HEK293T (cell line): ENCODE measurements around the gene ZNF474.

Source experiments
- CTCF ChIA-PET: fragments of 350-600 bp; formaldehyde crosslinking; extraction: SDS; loops from one replicate; lab custom pipeline; 2021; ENCODE audit warnings: antibody characterized with exemption, inconsistent platforms; lab: Yijun Ruan, JAX
- POLR2A ChIA-PET: fragments of 350-600 bp; formaldehyde crosslinking; extraction: SDS; loops from one replicate; lab custom pipeline; 2020; ENCODE audit warnings: antibody characterized with exemption, inconsistent platforms; lab: Yijun Ruan, JAX
- DNase-seq: peaks from one replicate; pipeline ENCODE4 v3.0.0; 2012; ENCODE audit warnings: mixed read lengths; ENCODE audit errors: extremely low spot score
- ARNT ChIP-seq: fragments of 450-650 bp; IDR thresholded peaks from 2 replicates; pipeline ENCODE4 v1.6.1; 2017; ENCODE audit warnings: mild to moderate bottlenecking
- BHLHE40 ChIP-seq: fragments of 450-650 bp; IDR thresholded peaks from 2 replicates; pipeline ENCODE4 v1.6.1; 2016; ENCODE audit warnings: mild to moderate bottlenecking, moderate library complexity, borderline replicate concordance
- CTBP1 ChIP-seq: fragments of 450-650 bp; IDR thresholded peaks from 2 replicates; pipeline ENCODE4 v1.6.1; 2016; ENCODE audit warnings: borderline replicate concordance
- ELF4 ChIP-seq: fragments of 450-650 bp; IDR thresholded peaks from 2 replicates; pipeline ENCODE4 v1.6.1; 2017; ENCODE audit warnings: antibody characterized with exemption
- FOXA1 ChIP-seq: fragments of 450-650 bp; IDR thresholded peaks from 2 replicates; pipeline ENCODE4 v1.6.1; 2016; ENCODE audit warnings: mild to moderate bottlenecking
- FOXK2 ChIP-seq: fragments of 450-650 bp; IDR thresholded peaks from 2 replicates; pipeline ENCODE4 v1.6.1; 2016; ENCODE audit warnings: mild to moderate bottlenecking
- FOXM1 ChIP-seq: fragments of 450-650 bp; IDR thresholded peaks from 2 replicates; pipeline ENCODE4 v1.6.1; 2017; ENCODE audit warnings: mild to moderate bottlenecking, borderline replicate concordance
- HDGF ChIP-seq: fragments of 450-650 bp; IDR thresholded peaks from 2 replicates; pipeline ENCODE4 v1.6.1; 2017; ENCODE audit warnings: antibody characterized with exemption, borderline replicate concordance
- L3MBTL2 ChIP-seq: fragments of 450-650 bp; conservative IDR thresholded peaks from 2 replicates; pipeline ENCODE4 v1.6.1; 2016; ENCODE audit warnings: mild to moderate bottlenecking
- LEF1 ChIP-seq: fragments of 450-650 bp; IDR thresholded peaks from 2 replicates; pipeline ENCODE4 v1.6.1; 2017; ENCODE audit warnings: mild to moderate bottlenecking, borderline replicate concordance
- NFRKB ChIP-seq: fragments of 450-650 bp; IDR thresholded peaks from 2 replicates; pipeline ENCODE4 v1.6.1; 2016; ENCODE audit warnings: mild to moderate bottlenecking, moderate library complexity
- PKNOX1 ChIP-seq: fragments of 450-650 bp; IDR thresholded peaks from 2 replicates; pipeline ENCODE4 v1.6.1; 2016
- SP1 ChIP-seq: fragments of 450-650 bp; IDR thresholded peaks from 2 replicates; pipeline ENCODE4 v1.6.1; 2017
- SUZ12 ChIP-seq: fragments of 450-650 bp; IDR thresholded peaks from 2 replicates; pipeline ENCODE4 v1.6.1; 2016; ENCODE audit warnings: mild to moderate bottlenecking
- TARDBP ChIP-seq: fragments of 450-650 bp; IDR thresholded peaks from 2 replicates; pipeline ENCODE4 v1.6.1; 2016
- ZNF384 ChIP-seq: fragments of 450-650 bp; IDR thresholded peaks from 2 replicates; pipeline ENCODE4 v1.6.1; 2016

The ZNF474 gene

GRCh38 chr5:122163121-122164069 is 34.0 kb downstream of the ZNF474 start:
- no peak for DNase-seq
- POLR2A ChIA-PET: interaction anchor here (0.6 kb wide), 1 partner anchor 198 kb away, joined by 3 read pairs; no protein-coding TSS in a partner anchor
- TF ChIP-seq FOXA1 (no peak), FOXK2 (no peak), BHLHE40 (no peak), CTBP1 (no peak), L3MBTL2 (no peak)
- CTCF ChIA-PET: interaction anchor here (0.5 to 1.2 kb wide), 7 partner anchors 9 to 1247 kb away, joined by 3 to 7 read pairs (median 4); no protein-coding TSS in a partner anchor

GRCh38 chr5:122164070-122164435 is 34.7 kb downstream of the ZNF474 start:
- ChIA-PET POLR2A (no interaction called here), CTCF (interaction anchor here (0.5 to 1.2 kb wide), 5 partner anchors 9 to 96 kb away, joined by 3 to 7 read pairs (median 4); no protein-coding TSS in a partner anchor)
- no peak for DNase-seq
- TF ChIP-seq CTBP1: no peak

GRCh38 chr5:122164831-122165558 is 35.6 kb downstream of the ZNF474 start:
- ChIA-PET POLR2A (no interaction called here), CTCF (interaction anchor here (1.2 kb wide), 1 partner anchor 10 kb away, joined by 4 read pairs; no protein-coding TSS in a partner anchor)
- TF ChIP-seq BHLHE40: no peak
- TF ChIP-seq SP1: no peak
- no peak for TF ChIP-seq FOXA1
- TF ChIP-seq ARNT: no peak
- TF ChIP-seq FOXM1: no peak
- TF ChIP-seq ELF4: no peak
- no peak for TF ChIP-seq PKNOX1
- TF ChIP-seq L3MBTL2: no peak
- no peak for TF ChIP-seq LEF1
- no peak for TF ChIP-seq CTBP1
- TF ChIP-seq NFRKB: no peak
- DNase-seq: no peak

- CTCF ChIA-PET: no interaction called here
- POLR2A ChIA-PET: no interaction called here
- TF ChIP-seq ELF4: no peak
- no peak for TF ChIP-seq FOXM1
- no peak for TF ChIP-seq SUZ12
- TF ChIP-seq FOXA1: no peak
- TF ChIP-seq HDGF: no peak
- no peak for TF ChIP-seq SP1
- TF ChIP-seq FOXK2: no peak
- TF ChIP-seq NFRKB: no peak
- TF ChIP-seq BHLHE40: no peak
- no peak for TF ChIP-seq CTBP1
- no peak for TF ChIP-seq L3MBTL2
- no peak for TF ChIP-seq LEF1
- no peak for TF ChIP-seq ZNF384
- no peak for TF ChIP-seq ARNT
- TF ChIP-seq TARDBP: no peak
- no peak for DNase-seq
These were observed 36.3 kb downstream of the ZNF474 start for GRCh38 chr5:122165559-122166078.

GRCh38 chr5:122169350-122170103 is 40.2 kb downstream of the ZNF474 start:
- ChIA-PET POLR2A (no interaction called here), CTCF (no interaction called here)
- no peak for DNase-seq
- TF ChIP-seq LEF1 (no peak), NFRKB (no peak), CTBP1 (no peak), FOXM1 (no peak), HDGF (no peak), BHLHE40 (no peak), FOXK2 (no peak), L3MBTL2 (no peak), FOXA1 (no peak), SUZ12 (no peak), PKNOX1 (no peak), ELF4 (no peak), ARNT (no peak), SP1 (no peak), TARDBP (no peak), ZNF384 (no peak)

- POLR2A ChIA-PET: no interaction called here
These were observed 41.3 kb downstream of the ZNF474 start for GRCh38 chr5:122170620-122171019.

More at GRCh38 chr5:122170620-122171019, 41.3 kb downstream of the ZNF474 start:
- CTCF ChIA-PET: interaction anchor here (0.9 kb wide), 1 partner anchor 22 kb away, joined by 4 read pairs; no protein-coding TSS in a partner anchor
- no peak for DNase-seq
- TF ChIP-seq BHLHE40: no peak
- TF ChIP-seq SP1: no peak
- TF ChIP-seq ARNT: no peak
- TF ChIP-seq NFRKB: no peak
- TF ChIP-seq HDGF: no peak
- 0 out of 2 replicates have a peak, but pooled peaks have one; percentile 33 for TF ChIP-seq PKNOX1
